ENCODE results near the gene CYB5R3. TPM values are rescaled to one million over a fixed set of nuclear protein-coding genes. Genes with fewer than 3 reads are reported as not detected.

The CYB5R3 gene
- total RNA-seq, 1 donor from 2014 or later: 181 TPM

DNA sequence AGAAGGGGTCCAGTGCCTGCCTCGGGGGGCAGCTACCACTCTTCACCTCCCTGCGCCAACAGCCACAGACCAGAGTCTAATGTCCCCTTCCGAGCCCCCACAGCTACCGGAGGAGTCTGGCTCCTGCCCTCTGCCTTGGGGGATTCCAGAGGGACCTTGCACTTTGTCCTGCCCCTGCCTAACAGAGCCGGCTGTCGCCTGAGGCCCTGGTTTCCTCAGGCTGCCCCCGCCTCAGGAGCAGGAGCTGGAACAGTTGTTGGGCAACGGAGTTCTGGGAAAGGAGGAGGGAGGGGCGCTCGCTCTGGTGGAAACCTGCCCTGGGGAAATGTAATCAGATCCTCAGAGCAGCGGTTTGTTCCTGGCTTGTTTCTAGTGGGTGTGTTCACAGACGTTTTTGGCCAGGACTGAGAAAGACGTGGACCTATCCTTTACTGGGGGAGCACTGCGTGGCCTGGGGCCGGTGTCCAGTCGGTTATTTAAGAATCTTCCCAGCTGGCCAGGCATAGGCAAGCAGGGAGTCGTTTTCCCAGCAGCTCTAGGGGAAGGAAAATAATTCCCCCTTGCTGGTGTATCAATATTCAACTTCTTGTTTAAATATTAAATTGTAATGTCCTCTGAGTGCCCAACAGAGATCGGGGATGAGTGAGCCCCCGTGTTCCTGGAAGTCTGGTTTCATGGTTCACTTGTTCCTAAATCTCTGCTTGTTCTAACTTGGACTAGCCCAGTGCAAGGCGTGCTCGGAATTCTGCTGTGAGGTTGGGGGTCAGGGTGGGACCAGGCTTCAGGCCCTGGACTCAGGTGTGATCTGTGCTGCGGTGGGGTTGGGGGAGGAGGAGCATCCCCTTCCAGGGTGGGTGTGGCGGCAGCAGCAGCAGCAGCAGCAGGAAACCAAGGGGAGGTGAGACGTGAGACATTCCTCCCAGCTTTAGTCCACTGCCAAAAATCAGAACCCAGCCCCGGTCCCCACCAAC is 39.3 kb upstream of the CYB5R3 start:
- H3K79me2 ChIP-seq (ENCODE audit: insufficient read depth, low read length): no peaks in the 10 kb centered on the region
- no peaks in the 10 kb centered on the region for H3K36me3 ChIP-seq (ENCODE audit: insufficient read depth, low read length)
- TF ChIP-seq, protein P1, sequence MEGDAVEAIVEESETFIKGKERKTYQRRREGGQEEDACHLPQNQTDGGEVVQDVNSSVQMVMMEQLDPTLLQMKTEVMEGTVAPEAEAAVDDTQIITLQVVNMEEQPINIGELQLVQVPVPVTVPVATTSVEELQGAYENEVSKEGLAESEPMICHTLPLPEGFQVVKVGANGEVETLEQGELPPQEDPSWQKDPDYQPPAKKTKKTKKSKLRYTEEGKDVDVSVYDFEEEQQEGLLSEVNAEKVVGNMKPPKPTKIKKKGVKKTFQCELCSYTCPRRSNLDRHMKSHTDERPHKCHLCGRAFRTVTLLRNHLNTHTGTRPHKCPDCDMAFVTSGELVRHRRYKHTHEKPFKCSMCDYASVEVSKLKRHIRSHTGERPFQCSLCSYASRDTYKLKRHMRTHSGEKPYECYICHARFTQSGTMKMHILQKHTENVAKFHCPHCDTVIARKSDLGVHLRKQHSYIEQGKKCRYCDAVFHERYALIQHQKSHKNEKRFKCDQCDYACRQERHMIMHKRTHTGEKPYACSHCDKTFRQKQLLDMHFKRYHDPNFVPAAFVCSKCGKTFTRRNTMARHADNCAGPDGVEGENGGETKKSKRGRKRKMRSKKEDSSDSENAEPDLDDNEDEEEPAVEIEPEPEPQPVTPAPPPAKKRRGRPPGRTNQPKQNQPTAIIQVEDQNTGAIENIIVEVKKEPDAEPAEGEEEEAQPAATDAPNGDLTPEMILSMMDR (IDR thresholded peaks at IDR 0.05; ENCODE audit: insufficient read depth, low read depth, low read length): no peak
- no peak for TF ChIP-seq EZH2 (IDR thresholded peaks at IDR 0.05; ENCODE audit: insufficient read depth, low read length)
- H3K27ac Mint-ChIP-seq (ENCODE audit: unreplicated experiment): peak overlapping the region; percentile 77
- H3K9ac ChIP-seq (ENCODE audit: low read length): peak overlapping the region; percentile 36
- H3K27ac ChIP-seq (ENCODE audit: low read depth, low read length): peak overlapping the region; percentile 7
- H3K27me3 Mint-ChIP-seq (ENCODE audit: low read depth, unreplicated experiment): peaks cover 13% of the 10 kb centered on the region
- no peaks in the 10 kb centered on the region for H4K20me1 ChIP-seq (ENCODE audit: insufficient read depth, low read length)
- peaks cover 10% of the 10 kb centered on the region for H3K4me1 ChIP-seq (ENCODE audit: insufficient read depth, low read length)
- FAIRE-seq (no peak), DNase-seq (ENCODE audit: low read depth) (peak; percentile 94)
- H3K36me3 Mint-ChIP-seq (ENCODE audit: low read depth, unreplicated experiment): no peaks in the 10 kb centered on the region
- H3K4me2 ChIP-seq (ENCODE audit: low read length): peak overlapping the region; percentile 72
- H3K4me1 Mint-ChIP-seq (ENCODE audit: low read depth, unreplicated experiment): peaks cover 6% of the 10 kb centered on the region
- peak overlapping the region; percentile 84 for H2AFZ ChIP-seq (ENCODE audit: low read depth, low read length)
- H3K9me3 ChIP-seq (ENCODE audit: insufficient read depth, low read depth, low read length): no peaks in the 10 kb centered on the region
- no peak overlapping the region for H3K4me3 ChIP-seq (ENCODE audit: insufficient read depth, low read depth, low read length)
- H3K27me3 ChIP-seq (ENCODE audit: insufficient read depth, low read length): no peaks in the 10 kb centered on the region
- no peaks in the 10 kb centered on the region for H3K9me3 Mint-ChIP-seq (ENCODE audit: unreplicated experiment)
- H3K4me3 Mint-ChIP-seq (ENCODE audit: unreplicated experiment): no peak overlapping the region

DNA sequence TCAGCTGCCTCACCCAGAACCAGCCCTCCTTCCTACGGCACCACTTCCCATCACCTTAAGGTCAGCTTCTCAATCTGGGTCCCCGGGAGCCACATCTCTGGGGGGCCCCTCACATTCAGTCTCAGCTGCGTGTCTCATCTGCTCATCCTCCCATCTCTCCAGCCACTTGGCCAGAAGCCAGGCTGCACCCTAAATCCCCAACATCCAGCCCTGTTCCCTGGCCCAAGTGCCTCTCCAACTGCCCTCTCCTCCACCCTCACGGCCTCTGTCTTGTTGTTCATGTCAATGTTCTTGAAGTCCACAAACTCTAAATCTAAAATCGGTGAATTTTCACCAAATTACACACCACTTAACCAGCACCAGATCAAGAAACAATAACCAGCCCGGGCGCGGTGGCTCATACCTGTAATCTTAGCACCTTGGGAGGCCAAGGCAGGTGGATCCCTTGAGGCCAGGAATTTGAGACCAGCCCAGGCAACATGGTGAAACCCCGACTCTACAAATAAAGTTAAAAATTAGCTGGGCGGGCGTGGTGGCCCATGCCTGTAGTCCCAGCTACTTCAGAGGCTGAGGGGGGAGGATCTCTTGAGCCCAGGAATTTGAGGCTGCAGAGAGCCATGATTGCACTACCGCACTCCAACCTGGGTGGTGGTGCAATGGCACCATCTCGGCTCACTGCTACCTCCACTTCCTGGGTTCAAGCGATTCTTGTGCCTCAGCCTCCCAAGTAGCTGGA is 37.7 kb upstream of the CYB5R3 start:
- H3K27ac ChIP-seq (ENCODE audit: low read depth, low read length): no peak overlapping the region
- H3K9me3 ChIP-seq (ENCODE audit: insufficient read depth, low read depth, low read length): no peaks in the 10 kb centered on the region
- Mint-ChIP-seq H3K4me3 (ENCODE audit: unreplicated experiment) (no peak overlapping the region), H3K9me3 (ENCODE audit: unreplicated experiment) (no peaks in the 10 kb centered on the region), H3K27me3 (ENCODE audit: low read depth, unreplicated experiment) (peaks cover 22% of the 10 kb centered on the region), H3K27ac (ENCODE audit: unreplicated experiment) (no peak overlapping the region), H3K36me3 (ENCODE audit: low read depth, unreplicated experiment) (no peaks in the 10 kb centered on the region), H3K4me1 (ENCODE audit: low read depth, unreplicated experiment) (peaks cover 6% of the 10 kb centered on the region)
- no peak overlapping the region for H3K4me3 ChIP-seq (ENCODE audit: insufficient read depth, low read depth, low read length)
- peaks cover 10% of the 10 kb centered on the region for H3K4me1 ChIP-seq (ENCODE audit: insufficient read depth, low read length)
- no peak overlapping the region for H3K9ac ChIP-seq (ENCODE audit: low read length)
- H3K4me2 ChIP-seq (ENCODE audit: low read length): no peak overlapping the region
- DNase-seq (ENCODE audit: low read depth) (no peak), FAIRE-seq (no peak)
- no peak overlapping the region for H2AFZ ChIP-seq (ENCODE audit: low read depth, low read length)
- no peaks in the 10 kb centered on the region for H4K20me1 ChIP-seq (ENCODE audit: insufficient read depth, low read length)
- TF ChIP-seq, protein P1 (IDR thresholded peaks at IDR 0.05; ENCODE audit: insufficient read depth, low read depth, low read length): no peak
- no peak for TF ChIP-seq EZH2 (IDR thresholded peaks at IDR 0.05; ENCODE audit: insufficient read depth, low read length)
- H3K27me3 ChIP-seq (ENCODE audit: insufficient read depth, low read length): no peaks in the 10 kb centered on the region
- no peaks in the 10 kb centered on the region for H3K79me2 ChIP-seq (ENCODE audit: insufficient read depth, low read length)
- no peaks in the 10 kb centered on the region for H3K36me3 ChIP-seq (ENCODE audit: insufficient read depth, low read length)

All from astrocyte (in vitro differentiated cells and primary cell).